GM18868 (cell line): ENCODE measurements around the gene MTFR1L.
"Not testable (repeated sequence)": the region's sequence is repeated elsewhere in the genome, so short reads cannot be mapped to it uniquely, and the experiment has no call there.

Experiments used
- ATAC-seq: cut with Tn5 transposase; IDR thresholded peaks from one replicate; pipeline ENCODE4 v1.9.1; 2021; ENCODE audit warnings: mild to moderate bottlenecking, moderate library complexity; ENCODE audit not compliant: unreplicated experiment

Gene MTFR1L

DNA sequence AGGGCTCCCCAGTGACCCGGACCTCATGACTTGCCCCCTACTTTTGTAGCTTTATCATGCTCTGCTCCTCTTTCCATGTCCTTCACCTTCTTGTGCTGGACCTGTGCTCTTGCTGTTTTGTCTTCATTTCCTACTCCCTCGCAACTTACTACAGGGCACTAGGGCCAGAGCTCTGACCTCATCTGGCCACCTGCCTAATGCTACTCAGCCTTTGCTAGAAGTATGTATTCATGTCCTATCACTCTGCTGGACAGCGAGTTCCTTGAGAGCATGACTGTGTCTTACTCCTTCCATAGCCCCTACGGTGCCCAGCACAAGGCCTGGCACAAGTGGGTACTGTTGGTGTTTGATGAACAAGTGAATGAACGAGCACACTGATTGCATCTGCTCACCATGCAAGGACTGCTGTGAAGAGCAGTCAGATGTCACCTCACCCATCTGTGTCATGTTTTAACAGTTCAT lies 1.9 kb downstream of the MTFR1L start:
- ATAC-seq: no peak

DNA sequence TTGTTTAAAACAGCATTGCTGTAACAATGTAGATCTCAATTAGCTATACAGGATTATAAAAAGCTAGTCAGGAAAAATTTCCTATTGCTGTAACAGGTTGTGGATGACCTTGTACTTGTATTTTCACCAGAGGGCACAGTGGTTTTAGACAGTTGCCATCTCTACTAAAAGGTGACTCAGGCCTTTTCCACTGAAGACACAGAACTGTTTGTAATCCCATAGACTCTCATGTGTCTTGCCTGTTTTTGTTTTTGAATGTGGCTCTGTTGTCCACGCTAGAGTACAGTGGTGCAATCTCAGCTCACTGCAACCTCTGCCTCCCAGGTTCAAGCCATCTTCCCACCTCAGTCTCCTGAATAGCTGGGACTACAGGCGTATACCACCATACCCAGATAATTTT lies 5.9 kb downstream of the MTFR1L start:
- no peak for ATAC-seq

DNA sequence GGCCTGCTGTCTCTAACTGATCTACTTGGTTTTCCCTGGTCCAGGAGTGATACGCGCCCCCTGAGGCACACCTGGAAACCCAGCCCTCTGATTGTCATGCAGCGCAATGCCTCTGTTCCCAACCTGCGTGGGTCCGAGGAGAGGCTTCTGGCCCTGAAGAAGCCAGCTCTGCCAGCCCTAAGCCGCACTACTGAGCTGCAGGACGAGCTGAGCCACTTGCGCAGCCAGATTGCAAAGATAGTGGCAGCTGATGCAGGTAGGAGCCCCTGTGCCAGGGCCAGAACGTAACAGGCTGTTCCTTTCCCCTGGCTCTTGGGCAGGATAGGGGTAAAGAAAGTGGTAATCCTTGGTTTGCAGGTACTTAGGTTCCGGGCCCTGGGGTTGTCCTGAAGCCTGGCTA lies 6.8 kb downstream of the MTFR1L start:
- ATAC-seq: no peak

DNA sequence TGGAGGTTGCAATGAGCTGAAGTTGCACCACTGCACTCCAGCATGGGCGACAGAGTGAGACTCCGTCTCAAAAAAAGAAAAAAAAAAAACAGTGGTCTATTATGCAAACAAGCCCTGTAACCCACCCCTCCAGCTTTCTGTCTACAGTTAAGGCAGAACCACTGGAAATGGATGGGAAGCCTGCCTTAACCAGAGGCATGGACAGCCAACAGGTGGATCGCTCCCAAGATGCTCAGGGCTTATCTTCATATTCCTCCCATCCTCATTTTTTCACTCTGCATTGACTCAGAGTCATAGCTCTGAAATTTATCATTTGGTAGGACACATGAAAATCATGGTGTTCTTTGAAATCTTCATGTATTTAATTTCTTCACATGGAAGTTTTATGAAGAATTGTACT lies 8.7 kb downstream of the MTFR1L start:
- no peak for ATAC-seq

DNA sequence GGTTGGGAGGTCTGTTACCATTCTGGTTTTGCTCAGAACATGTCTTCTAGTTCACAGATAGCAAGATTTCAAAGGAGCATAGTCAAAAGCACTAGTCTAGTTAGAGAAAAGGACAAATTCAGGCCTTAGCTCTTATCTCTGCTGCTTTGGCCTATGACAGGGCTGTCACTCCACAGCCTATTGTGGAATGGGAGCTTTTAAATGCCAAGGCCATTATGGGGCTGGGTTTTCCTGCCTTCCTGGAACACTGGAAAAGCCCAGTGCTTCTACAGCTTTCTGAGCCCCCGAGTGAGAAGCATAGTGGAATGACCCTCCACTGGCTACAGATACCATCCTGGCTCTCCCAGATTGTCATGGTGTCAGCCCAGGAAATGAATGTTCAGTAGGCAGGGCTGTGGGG lies 9.3 kb downstream of the MTFR1L start:
- ATAC-seq: no peak

GRCh38 chr1:25831569-25832196 lies 11.9 kb downstream of the MTFR1L start:
- no peak for ATAC-seq

DNA sequence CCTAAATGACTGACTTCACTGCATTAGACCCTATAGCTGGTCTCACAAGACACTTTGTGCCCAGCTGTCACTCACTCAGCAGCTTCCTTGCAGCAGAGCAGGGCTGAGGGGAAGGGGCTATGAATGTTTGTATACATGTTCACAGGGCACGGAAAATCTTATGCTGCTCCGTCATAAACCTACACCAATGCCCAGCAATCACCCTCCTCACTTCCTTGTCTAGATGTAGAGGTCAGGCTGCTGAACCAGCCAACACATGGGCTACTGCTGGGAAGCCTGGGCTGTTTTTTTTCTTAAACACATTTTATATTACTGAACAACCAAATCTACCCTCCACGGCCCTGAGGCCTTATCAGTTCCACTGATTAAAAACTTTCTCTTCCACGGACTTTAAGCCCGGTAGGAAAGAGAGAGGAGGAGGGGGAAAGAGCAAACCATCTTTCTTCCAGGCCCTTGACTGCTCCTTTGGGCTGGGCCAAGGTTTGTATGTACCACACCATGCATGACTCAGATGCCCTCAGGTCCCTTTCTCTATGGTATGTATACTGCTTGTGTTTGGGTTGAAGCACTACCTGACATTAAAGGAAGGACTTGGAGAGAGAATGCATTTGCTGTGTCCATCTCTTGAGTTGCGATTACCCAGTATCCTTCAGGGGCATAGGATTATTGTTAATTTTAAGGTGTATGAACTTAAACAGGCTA lies 12.7 kb downstream of the MTFR1L start:
- no peak for ATAC-seq

DNA sequence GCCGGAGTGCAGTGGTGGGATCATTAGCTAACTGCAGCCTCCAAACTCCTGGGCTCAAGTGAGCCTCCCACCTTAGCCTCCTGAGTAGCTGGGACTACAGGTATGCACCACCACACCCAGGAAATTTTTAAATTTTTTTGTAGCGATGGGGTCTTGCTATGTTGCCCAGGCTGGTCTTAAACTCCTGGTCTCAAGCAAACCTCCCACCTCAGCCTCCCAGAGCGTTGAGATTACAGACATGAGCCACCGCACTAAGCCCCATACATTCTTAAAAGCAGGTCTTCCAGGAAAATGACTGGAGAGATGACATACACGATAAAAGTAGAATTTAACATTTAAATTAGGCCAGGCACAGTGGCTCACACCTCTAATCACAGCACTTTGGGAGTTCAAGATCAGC lies 13.4 kb downstream of the MTFR1L start:
- no peak for ATAC-seq

DNA sequence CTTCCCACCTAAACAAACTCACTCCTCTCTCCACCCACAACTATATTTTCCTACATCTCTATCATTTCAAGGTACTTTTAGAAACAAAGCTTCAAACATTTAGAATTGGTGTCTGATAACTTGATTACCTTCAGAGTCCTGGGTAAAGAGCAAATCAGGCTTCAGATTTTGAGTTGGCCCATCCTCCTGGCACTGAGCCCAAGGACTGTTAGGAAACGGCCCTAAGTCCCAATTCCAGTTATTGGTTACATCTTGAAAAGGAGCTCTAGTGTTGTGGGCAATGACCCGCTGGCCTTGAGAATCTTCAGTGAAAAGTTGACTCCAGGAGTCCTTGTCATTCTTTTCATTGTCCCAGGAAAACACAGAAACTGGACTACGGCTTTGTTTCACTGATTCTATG lies 15.1 kb downstream of the MTFR1L start:
- ATAC-seq: no peak

- no peak for ATAC-seq
Measured at GRCh38 chr1:25836695-25837094, 16.9 kb downstream of the MTFR1L start.

- ATAC-seq: no peak
Measured at GRCh38 chr1:25837262-25837875, 17.6 kb downstream of the MTFR1L start.

GRCh38 chr1:25839808-25840207 lies 20.1 kb downstream of the MTFR1L start:
- not testable (repeated sequence) for ATAC-seq

- ATAC-seq: no peak
Measured at GRCh38 chr1:25843483-25843882, 23.7 kb downstream of the MTFR1L start.

DNA sequence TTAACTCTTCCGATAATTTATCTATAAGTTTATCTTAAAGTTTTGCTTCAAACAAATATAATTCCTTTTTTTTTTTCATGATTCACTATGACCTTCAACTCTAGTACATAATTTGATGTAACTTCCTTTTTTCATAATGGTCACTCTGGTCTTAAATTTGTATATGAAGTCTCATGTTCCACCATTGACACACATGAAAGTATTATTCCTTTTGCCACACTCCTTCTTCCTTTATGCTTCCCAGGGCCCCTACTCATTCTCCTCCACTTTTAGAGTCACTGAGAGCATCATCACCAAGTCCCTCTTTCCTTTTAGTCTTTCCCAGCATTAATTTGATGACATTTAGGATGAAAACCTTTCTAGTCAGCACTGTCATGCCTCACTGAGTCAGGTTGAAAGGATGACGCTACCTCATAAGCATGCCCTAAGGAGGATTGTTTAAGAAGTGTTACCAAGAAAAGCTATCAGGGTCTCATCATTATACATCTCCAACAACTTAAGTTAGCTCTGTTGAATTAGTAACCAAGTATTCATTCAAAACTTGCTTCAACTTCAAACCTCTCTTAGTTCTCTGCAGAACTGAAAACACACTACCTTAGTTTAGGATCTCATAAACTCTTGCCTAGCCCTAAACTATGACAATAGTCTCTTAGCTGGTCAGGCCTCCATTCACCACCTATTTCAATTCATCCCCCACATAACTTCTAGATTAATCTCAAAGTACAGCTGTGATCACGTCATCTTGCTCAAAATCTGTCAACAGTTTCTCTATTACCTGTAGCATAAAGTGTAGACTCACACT lies 25.0 kb downstream of the MTFR1L start:
- ATAC-seq: no peak

GRCh38 chr1:25845664-25846063 lies 25.9 kb downstream of the MTFR1L start:
- no peak for ATAC-seq

- no peak for ATAC-seq
Measured at GRCh38 chr1:25847929-25848328, 28.2 kb downstream of the MTFR1L start.

- ATAC-seq: no peak
Measured at GRCh38 chr1:25848531-25848930, 28.8 kb downstream of the MTFR1L start.

DNA sequence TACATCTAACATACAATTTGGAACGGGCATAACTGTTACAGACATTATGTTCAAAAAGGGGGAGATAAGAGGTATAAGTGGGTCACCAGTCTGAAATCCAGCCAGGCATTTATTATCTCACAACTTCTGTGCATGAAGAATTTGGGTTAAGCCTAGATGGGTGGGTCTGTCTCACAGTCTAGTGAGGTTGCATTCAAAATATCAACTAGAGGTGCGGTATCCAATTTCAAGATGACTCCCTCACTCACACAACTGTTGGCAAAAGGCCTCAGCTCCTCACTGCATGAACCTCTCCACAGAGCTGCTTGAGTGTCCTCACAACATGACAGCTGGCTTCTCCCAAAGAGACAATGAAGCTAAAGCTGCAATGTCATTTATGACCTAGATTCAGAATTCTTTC lies 34.8 kb downstream of the MTFR1L start:
- no peak for ATAC-seq

DNA sequence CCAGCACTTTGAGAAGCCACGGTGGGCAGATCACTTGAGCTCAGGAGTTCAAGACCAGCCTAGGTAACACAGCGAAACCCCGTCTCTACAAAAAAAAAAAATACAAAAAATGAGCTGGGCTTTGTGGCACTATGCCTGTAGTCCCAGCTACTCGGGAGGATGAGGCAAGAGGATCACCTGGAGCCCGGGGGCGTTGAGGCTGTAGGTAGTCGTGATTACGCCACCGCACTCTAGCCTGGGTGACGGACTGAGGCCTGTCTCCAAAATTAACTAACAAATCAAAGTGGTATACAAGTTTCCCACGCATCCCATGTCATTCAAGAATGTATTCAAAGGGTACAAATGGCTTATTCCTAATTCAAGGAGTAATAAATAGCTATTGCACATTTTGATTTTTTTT lies 37.1 kb downstream of the MTFR1L start:
- ATAC-seq: no peak

- no peak for ATAC-seq
Measured at GRCh38 chr1:25858494-25858893, 38.7 kb downstream of the MTFR1L start.
